HG02970 (cell line): ENCODE results near the gene SLC2A1.

Experiments
- ATAC-seq: cut with Tn5 transposase; IDR thresholded peaks from one replicate; pipeline ENCODE4 v1.9.1; 2021; ENCODE audit warnings: mild to moderate bottlenecking, moderate library complexity, moderate number of reproducible peaks; ENCODE audit not compliant: unreplicated experiment, low FRiP score

The SLC2A1 gene

DNA sequence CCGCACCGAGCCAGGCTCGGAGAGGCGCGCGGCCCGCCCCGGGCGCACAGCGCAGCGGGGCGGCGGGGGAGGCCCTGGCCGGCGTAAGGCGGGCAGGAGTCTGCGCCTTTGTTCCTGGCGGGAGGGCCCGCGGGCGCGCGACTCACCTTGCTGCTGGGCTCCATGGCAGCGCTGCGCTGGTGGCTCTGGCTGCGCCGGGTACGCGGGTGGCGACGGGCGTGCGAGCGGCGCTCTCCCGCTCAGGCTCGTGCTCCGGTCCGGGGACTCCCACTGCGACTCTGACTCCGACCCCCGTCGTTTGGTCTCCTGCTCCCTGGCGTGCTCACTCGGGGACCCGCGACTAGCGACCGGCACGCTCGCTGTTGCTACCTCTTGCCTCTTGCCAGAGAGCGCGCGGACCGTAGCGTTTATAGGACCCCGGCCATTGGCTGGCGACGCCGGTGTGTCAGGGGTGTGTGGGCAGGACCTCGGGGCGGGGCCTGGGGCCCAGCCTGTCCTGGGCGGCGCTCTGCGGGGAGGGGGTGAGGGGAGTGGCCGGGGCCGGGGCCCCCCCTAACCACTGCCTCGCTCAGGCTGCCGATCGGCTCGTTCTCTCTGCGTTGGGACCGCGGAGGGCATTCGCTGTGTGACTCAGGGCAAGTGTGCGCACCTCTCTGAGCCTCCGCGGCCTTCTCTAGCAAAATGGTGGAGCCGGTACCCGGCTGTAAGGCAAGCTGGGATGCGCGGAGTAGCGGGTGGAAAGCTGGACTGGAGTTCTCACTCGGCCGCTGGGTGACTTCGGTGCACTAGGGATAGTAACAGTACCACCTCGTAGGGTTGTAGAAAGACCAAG is at the start of gene SLC2A1:
Gene SLC2A1 (minus strand): TSS at position 381 of the 832 bp plus-strand sequence. CDS start 217 bp downstream, at position 164.
- peak; percentile 59 for ATAC-seq

DNA sequence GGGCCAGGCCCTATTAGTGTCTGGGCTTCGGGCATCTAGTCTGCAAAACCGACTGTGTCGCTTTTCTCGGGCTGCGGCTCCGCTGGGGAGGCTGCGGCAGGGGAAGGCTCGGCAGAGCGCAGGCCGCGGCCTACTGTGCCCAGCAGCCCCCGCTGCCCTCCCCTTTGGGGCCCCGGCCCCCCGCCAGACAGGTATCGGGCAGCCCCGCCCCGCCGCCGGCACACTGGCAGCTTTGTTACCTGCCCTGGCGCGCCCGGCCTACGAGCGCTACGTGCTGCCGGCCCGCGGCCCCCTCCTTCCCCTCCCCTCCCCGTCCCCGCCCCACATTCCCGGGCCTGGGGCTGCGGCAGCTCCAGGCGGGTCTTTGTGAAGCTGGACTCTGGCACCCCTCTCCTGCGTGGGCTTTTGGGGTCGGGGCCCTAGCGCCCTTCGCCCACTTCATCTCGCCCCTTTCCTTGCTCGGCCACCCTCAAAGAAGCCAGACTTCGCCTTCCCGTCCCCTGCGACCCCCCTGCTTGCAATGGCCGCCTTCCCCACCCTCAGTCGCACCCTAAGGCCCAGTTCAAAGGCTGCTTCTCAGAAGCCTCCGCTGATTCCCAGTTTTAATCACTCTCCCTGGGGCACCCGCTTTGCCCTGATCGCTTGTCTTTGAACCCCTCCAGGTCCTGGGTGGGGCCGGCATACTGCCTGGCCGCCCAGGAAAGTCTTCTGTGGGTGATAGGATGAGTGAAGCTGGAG is 48.9 kb upstream of the SLC2A1 start:
- ATAC-seq: no peak

DNA sequence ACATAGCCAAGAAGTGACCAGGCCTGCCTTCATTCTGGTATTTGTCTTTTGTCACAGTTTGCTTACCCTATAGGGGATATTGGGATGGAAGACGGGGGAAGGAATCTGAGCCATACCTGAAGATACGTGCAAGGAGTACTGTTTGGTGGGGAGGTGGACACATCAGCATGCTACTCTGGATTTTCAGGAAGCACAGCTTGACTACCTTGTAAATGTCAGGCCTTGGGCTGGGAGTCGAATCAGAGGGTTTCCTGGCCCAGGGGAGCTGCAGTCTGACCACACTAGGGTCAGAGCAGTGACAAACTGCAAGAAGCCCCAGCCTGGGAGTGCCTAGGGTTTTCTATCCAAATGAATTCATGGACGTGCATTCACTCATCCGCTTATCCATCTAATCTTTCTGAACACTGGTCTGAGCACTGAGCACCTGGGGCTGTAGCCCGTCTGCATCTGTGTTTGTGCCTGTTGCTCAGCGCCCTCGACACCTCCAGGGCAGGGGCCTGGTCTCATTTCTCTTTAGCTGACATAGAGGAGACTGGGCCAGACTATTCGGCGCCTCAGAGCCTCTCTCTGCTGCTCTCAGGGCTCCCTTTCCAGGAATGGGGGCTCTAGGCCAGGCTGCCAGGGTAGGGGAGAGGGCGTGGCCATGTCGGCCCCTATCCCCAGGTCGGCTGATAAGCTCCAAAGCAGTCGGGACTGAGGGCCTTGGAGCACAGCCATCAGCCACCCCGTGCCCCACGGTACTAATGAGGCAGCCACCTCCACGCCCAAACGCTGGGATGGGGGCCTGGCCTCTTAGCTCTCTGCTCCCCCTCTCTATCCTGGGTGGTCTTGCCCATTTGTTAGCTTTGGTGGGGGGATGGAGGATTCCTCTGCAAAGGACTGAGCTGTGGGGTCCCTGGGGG is 47.0 kb upstream of the SLC2A1 start:
- no peak for ATAC-seq

DNA sequence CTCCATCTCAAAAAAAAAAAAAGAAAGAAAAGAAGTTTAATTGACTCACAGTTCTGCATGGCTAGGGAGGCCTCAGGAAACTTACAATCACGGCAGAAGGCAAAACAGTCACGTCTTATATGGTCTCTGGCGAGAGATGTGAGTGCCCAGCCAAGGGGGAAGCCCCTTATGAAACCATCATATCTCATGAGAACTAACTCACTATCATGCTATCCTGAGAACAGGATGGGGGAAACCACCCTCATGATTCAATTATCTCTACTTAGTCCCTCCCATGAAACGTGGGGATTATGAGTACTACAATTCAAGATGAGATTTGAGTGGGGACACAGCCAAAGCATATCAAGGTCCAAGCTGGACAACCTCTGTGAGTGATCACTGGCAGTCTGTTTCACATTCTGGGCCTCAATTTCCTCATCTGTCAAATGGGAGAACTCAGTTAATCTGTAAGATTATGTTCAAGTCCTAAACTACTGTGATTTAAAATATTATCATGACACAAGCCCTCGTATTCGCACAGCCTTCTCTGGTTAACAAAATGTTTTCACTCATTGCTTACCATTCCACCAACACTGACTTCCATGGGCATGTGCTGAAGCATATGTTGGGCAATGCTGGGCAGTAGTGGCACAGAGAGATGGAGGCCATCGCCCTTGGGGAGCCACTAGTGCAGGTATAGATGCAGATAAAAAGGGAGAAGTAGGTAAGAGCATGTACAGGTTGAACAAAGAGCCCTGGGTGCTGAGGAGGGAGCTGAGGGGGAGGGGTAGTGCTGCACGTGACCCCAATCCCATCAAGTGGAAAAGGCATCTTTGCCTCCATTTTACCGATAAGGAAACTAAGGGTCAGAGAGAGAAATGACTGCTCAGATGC is 46.2 kb upstream of the SLC2A1 start:
- no peak for ATAC-seq

DNA sequence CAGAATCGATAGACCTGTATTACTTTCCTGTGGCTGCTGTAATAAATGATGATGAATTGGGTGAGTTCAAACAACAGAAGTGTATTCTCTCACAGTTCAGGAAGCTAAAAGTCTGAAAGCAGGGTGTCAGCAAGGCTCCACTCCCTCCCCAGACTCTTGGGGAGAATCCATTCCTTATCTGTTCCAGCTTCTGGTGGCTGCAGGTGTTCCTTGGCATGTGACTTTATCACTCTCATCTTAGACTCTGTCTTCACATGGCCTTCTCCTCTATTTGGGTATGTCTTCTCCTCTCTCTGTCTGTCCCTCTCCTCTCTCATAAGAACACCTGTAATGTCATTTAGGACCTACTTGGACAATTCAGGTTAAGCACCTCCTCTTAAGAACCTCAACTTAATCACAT is 44.1 kb upstream of the SLC2A1 start:
- ATAC-seq: no peak

DNA sequence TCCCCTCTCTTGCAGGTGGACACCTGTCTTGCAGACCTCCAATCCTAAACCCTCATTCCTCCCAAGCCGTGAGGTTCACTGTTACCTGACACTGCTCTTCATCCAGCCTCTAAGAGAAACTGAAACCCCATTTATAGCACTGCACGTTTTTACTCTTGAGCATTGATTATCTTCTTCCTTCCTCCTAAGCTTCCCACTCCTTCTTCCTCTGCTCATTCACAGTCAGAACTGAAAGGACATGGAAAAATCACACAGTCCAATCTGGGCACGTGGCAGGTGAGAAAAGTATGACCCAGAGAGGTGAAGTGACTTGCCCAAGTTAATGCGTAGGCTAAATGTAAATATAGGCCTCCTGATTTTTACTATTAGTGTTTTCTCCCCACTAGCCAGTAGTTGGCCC is 43.4 kb upstream of the SLC2A1 start:
- no peak for ATAC-seq

DNA sequence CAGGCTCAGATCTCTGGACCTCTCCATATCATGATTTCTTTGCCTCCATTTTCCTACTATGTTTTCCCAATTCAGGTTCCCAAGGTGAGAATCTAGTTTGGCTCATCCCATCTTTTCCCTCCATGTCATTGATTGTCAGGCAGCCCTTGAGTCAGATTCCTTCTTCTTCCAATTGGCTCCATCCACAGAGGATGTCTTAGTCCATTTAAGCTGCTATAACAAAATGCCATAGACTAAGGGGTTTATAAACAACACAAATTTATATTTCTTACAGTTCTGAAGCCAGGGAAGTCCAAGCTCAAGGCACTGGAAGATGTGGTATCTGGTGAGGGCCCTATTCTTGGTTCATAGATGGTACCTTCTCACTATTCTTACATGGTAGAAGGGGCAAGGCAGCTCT is 42.8 kb upstream of the SLC2A1 start:
- ATAC-seq: no peak

DNA sequence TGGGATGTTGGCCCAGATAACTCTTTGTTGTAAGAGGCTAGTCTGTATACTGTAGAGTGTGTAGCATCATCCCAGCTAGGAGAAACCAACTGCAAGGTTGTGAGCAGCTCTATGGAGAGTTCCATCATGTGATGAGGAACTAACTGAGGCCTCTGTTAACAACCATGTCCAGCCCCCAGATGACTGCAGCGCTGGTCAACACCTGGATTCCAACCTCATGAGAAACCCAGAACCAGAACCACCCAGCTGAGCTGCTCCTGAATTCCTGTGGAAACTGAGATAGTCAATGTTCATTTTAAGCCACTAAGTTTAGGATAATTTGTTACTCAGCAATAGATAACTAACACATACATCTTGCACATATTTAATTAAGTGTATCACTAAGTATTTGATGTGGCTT is 41.6 kb upstream of the SLC2A1 start:
- ATAC-seq: no peak

DNA sequence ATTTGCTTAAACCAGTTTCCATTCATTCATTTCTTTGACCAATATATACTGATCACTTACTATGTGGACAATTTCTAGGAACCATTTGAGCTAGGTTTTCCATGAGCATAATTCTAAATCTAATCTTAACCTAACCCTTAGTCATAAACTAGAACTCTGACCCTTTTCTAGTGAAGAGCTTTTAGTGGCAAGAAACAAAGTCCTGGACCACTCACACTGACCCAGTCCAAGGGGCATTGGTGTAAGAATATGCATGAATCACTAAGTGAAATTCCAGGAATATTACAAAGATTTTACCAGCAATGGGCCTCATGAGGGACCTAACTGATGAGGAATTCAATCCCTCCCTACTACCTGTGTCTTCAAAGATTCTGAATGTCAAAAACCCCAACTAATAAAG is 40.6 kb upstream of the SLC2A1 start:
- ATAC-seq: no peak

DNA sequence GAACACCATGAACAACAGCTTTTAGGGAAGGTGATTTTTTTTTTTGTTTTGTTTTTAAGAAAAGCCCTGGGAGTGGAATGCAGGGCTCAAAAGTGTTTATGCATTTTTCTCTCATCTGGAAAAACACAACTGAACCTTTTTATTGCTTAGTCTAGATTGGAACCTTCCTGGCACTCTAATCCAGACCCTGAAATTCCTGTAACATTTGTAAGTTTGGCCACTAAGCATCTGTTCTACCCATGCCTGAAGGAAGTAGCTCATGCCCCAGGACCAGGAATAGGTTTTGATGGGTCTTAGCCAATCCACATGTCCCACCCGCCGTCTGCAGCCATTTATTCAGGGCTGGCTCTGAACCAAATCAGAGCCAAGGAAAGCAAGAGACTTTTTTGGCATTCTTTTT is 39.7 kb upstream of the SLC2A1 start:
- no peak for ATAC-seq

DNA sequence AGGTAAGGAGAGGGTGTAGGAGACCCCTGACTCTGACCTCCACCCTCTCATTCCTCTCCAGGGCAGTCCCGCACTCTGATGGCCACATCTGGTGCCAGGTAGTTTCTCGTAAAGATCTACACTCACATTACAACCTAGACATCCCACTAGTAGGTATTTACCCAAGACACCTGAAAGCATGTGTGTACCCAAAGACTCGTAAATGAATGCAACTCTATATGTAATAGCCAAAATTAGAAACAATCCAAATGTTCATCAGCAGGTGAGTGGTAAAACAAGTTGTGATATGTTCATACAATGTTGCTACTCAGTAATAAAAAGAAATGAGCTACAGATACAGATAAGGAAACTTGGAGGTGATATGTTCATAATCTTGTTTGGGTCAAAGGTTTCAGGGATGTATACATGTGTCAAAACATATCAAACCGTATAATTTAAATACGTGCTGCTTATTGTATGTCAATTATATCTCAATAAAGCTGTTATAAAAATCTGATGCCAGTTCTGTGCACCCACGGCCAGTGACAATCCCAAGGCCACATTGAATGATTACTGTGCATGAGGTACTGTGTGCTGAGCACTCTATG is 37.8 kb upstream of the SLC2A1 start:
- no peak for ATAC-seq

DNA sequence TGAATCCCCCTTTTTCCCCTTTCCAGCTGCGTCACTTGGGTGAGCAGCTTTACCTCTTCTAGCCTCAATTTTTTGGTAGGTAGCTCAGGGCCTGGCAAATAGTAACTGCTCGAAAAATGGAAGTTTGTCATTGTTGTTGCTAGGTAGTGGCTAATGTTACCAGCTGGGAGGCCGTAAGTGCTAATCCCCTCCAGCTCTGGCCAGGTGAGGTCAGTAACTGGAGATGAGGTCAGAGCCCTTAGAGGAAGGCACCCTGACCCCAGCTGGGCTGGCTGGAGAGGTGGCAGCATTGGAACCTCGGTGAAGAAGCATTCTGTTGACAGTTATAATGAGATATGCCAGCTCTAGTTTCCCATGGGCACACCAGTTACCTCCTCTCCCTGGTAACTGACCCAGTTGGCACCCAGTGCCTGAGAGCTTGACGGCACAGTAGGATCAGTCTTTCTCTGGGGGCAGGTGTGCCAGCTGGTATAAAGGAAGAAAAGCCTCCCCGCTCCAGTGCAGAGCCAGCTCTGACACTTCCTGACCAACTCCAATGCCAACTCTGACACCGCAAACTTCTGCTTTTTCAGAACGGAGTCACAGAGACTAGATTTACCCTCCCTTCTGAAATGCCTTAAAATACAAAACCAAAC is 35.0 kb upstream of the SLC2A1 start:
- no peak for ATAC-seq

DNA sequence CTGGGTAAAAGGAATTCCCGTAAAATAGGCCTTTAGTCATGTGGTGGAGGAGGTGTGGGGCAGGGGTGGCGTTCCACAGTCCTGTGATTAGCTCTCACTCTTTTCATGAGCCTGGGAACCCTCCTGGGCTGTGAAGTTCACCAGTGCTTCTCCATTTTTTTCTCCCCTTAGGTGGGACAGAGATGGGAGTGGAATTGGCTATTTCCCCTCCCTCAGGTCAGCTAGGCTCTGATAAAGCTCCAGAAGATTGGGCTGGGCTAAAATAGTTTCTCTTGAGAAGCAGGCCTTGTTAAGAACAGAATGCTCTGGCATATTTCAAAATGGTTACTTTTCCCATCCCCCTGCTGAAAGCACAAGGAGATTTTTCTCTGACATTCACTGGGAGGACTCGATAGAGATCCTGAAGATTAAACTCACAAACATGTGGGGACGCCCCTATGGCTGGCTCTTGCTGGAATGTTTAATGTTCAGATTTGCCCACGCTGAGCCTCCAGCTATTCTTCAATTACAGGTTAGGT is 33.4 kb upstream of the SLC2A1 start:
- ATAC-seq: no peak

DNA sequence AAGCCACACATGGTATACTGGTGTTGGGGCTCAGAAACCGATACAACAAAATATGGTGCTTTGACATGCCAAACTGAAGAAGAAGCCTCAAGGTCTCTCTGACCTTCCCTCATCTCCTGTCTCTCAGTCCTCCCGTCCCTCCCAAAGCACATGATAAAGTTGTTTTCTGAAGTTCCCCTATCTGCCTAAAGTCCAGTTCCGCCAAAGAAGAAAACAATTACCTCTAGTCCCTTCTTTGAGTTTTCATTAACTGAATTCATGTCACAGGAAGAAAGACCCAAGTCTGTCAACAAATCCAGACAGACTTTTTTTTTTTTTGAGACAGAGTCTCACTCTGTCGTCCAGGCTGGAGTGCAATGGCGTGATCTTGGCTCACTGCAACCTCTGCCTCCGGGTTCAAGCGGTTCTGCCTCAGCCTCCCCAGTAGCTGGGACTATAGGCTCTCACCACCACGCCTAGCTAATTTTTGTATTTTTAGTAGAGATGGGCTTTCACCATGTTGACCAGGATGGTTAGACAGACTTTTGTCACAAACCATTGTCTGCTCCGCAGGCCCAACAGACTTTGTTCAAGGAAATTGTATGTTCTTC is 32.2 kb upstream of the SLC2A1 start:
- ATAC-seq: no peak

DNA sequence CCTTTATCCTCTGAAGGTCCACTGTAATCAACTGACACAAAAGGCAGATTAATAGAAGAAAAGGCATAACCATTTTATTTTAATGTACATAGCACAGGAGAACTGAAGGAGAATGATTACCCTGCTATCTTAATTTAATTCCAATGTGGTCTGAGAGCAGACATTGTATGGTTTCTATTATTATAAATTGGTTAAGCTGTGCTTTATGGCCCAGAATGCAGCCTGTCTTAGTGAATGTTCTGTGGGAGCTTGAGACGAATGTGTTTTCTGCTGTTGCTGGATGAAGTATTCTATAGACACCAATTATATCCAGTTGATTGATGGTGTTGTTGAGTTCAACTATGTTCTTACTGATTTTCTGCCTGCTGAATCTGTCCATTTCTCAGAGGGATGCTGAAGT is 25.0 kb upstream of the SLC2A1 start:
- ATAC-seq: no peak

DNA sequence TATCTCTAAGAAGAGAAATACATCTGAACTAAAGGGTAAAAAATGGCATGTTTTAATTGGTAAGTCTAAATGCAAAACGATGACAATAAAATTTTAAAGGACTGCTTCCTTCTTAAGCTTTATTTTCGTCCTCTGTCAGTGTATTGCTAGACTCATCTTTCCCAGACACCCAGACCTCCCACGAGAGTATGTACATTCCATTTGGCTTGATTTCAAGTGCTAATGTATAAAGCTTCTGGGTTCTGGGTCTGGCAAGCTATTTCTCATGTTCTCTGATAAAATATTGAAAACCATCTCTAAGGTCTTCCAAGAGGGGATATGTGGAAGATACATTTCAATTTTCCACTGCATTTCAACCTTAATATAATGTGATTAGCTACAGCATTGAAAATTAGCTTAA is 24.6 kb upstream of the SLC2A1 start:
- ATAC-seq: no peak

DNA sequence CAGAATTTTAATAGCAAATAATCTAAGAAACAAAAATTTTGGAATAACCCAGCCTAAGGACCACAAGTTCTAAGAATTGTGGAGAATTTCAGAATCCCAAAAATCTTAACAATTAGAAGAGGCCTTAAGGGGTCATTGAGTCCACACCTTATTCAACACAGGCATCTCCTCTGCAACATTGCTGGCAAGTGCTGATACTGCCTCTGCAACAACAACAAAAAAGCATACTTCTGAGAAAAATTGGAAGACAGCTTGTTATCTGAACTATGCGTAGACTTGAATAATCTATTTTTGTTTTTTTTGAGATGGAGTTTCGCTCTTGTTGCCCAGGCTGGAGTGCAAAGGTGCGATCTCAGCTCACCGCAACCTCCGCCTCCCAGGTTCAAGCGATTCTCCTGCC is 24.0 kb upstream of the SLC2A1 start:
- ATAC-seq: no peak

DNA sequence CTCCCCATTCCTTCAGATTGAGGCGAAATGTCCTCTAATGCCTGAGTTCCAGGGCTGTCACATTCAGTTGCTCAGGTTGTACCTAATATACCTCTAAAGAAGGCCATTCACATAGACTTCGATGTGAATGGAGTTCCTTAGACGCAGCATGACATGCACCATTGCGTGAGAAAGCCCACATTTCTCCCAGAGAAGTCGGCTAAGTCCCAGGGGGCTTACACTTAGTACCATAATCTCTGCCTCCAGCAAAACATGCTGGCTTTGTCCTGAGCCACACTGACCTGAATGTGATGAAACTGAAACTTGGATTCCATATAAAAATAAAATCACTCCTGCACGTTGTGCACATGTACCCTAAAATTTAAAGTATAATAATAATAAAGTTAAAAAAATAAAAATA is 23.2 kb upstream of the SLC2A1 start:
- ATAC-seq: no peak
